Measurements from ENCODE around the gene SDHD. TPM values are rescaled to one million over a fixed set of nuclear protein-coding genes. Genes with fewer than 3 reads are reported as not detected.

The SDHD gene
- total RNA-seq, 1 donor from 2014 or later = 47.3 TPM

Other genes with a start within 250 kb of the SDHD start
- gene ALG9, start 215.3 kb upstream of the SDHD start, total RNA-seq = 48.5 to 51.9 TPM (median 50.6 TPM) in 3 replicates
- 2.9 to 3.5 TPM (median 3.2 TPM) in 3 replicates for gene FDXACB1, start 207.7 kb upstream of the SDHD start, total RNA-seq
- 31.2 to 35.9 TPM (median 34.0 TPM) in 3 replicates for gene CFAP68, start 207.3 kb upstream of the SDHD start, total RNA-seq
- 0.49 to 0.74 TPM (median 0.63 TPM) in 3 replicates for gene CRYAB, start 175.1 kb upstream of the SDHD start, total RNA-seq
- gene HSPB2, start 174.1 kb upstream of the SDHD start, total RNA-seq = 0.22 to 0.51 TPM (median 0.27 TPM) in 3 replicates
- gene C11orf52, start 168.0 kb upstream of the SDHD start, total RNA-seq = 6.9 to 7.9 TPM (median 7.9 TPM) in 3 replicates
- gene DIXDC1, start 149.5 kb upstream of the SDHD start, total RNA-seq = 20.0 to 21.2 TPM (median 20.3 TPM) in 3 replicates
- 23.8 to 26.5 TPM (median 25.0 TPM) in 3 replicates for gene DLAT, start 61.5 kb upstream of the SDHD start, total RNA-seq
- 1.2 to 1.9 TPM (median 1.3 TPM) in 3 replicates for gene PIH1D2, start 12.9 kb upstream of the SDHD start, total RNA-seq
- gene NKAPD1, start 12.6 kb upstream of the SDHD start, total RNA-seq = 23.3 to 28.0 TPM (median 26.3 TPM) in 3 replicates
- 48.8 to 51.9 TPM (median 51.5 TPM) in 3 replicates for gene TIMM8B, start 117 bp upstream of the SDHD start, total RNA-seq
- gene IL18, start 77.2 kb downstream of the SDHD start, total RNA-seq = 0.24 to 0.31 TPM (median 0.29 TPM) in 3 replicates
- 0.36 to 0.65 TPM in 2 of 3 replicates, not detected in the other for gene TEX12, start 80.5 kb downstream of the SDHD start, total RNA-seq
- gene BCO2, start 88.6 kb downstream of the SDHD start, total RNA-seq = 38.2 to 43.4 TPM (median 38.9 TPM) in 3 replicates
- 54.9 to 59.3 TPM (median 56.2 TPM) in 3 replicates for gene PTS, start 139.6 kb downstream of the SDHD start, total RNA-seq
- gene PLET1, start 174.0 kb downstream of the SDHD start, total RNA-seq = not detected in 3 replicates

Data from mesothelial cell of epicardium (in vitro differentiated cells).